NB4 (cell line): ENCODE data around the gene RPS6KL1.

Source experiments
- MYC ChIP-seq: IDR thresholded peaks from 2 replicates; pipeline ENCODE4 v1.6.1; 2011; ENCODE audit warnings: low read depth, low read length
- POLR2A ChIP-seq: IDR thresholded peaks from 2 replicates; pipeline ENCODE4 v1.6.1; 2011; ENCODE audit warnings: mild to moderate bottlenecking; ENCODE audit not compliant: insufficient read length; ENCODE audit errors: extremely low read depth
- TF ChIP-seq, protein P1 (sequence below): IDR thresholded peaks from one replicate; pipeline ENCODE4 v1.5.1; 2012; ENCODE audit warnings: low read depth, low read length
- TF ChIP-seq, protein P2 (sequence below): IDR thresholded peaks from 2 replicates; pipeline ENCODE4 v1.6.1; 2011; ENCODE audit warnings: low read depth, low read length

DNA sequence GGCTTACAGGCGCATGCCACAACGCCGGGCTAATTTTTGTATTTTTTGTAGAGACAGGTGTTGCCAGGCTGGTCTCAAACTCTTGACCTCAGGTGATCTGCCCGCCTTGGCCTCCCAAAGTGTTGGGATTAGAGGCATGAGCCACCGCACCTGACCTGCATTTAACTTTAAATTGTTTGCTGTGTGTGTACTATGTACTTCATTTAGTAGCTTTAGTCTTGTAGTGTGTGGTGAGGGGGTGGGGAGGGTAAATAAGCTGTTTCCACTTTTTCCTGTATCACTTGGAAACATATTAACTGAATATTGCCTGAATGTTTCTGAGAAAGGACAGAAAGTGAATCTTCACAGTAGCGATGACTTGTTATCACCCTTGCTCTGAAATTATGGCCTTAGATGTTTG lies 32.8 kb downstream of the RPS6KL1 start:
- TF ChIP-seq POLR2A (no peak), MYC (no peak)
- TF ChIP-seq, protein P1, sequence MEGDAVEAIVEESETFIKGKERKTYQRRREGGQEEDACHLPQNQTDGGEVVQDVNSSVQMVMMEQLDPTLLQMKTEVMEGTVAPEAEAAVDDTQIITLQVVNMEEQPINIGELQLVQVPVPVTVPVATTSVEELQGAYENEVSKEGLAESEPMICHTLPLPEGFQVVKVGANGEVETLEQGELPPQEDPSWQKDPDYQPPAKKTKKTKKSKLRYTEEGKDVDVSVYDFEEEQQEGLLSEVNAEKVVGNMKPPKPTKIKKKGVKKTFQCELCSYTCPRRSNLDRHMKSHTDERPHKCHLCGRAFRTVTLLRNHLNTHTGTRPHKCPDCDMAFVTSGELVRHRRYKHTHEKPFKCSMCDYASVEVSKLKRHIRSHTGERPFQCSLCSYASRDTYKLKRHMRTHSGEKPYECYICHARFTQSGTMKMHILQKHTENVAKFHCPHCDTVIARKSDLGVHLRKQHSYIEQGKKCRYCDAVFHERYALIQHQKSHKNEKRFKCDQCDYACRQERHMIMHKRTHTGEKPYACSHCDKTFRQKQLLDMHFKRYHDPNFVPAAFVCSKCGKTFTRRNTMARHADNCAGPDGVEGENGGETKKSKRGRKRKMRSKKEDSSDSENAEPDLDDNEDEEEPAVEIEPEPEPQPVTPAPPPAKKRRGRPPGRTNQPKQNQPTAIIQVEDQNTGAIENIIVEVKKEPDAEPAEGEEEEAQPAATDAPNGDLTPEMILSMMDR = no peak
- TF ChIP-seq, protein P2, sequence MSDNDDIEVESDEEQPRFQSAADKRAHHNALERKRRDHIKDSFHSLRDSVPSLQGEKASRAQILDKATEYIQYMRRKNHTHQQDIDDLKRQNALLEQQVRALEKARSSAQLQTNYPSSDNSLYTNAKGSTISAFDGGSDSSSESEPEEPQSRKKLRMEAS = no peak
